GM21786 (cell line): ENCODE results near the gene TRIM27.
"Not testable (repeated sequence)": the region's sequence is repeated elsewhere in the genome, so short reads cannot be mapped to it uniquely, and the experiment has no call there.

ENCODE experiments used
- ATAC-seq: cut with Tn5 transposase; IDR thresholded peaks from one replicate; pipeline ENCODE4 v1.9.1; 2021; ENCODE audit not compliant: unreplicated experiment

Gene TRIM27

DNA sequence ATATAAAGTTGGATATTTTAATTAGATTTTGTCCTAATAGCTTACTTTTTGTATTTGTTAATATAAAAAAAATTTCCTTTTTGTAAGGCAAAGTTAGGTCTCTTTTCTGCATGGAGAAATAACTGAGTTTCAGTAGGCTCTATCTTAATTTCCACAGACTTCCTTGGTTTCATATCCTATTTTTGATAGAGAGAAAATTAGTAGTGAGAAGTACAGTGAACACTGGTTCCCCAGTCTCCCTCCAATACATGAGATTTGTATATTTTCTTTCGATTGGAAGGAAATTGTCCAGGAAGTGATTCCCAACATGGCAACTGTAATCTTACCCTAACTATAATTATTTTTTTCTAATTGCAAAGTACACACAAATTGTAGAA, 26.4 kb downstream of the TRIM27 start:
- no peak for ATAC-seq

GRCh38 chr6:28896505-28897368, 27.0 kb downstream of the TRIM27 start:
- no peak for ATAC-seq

DNA sequence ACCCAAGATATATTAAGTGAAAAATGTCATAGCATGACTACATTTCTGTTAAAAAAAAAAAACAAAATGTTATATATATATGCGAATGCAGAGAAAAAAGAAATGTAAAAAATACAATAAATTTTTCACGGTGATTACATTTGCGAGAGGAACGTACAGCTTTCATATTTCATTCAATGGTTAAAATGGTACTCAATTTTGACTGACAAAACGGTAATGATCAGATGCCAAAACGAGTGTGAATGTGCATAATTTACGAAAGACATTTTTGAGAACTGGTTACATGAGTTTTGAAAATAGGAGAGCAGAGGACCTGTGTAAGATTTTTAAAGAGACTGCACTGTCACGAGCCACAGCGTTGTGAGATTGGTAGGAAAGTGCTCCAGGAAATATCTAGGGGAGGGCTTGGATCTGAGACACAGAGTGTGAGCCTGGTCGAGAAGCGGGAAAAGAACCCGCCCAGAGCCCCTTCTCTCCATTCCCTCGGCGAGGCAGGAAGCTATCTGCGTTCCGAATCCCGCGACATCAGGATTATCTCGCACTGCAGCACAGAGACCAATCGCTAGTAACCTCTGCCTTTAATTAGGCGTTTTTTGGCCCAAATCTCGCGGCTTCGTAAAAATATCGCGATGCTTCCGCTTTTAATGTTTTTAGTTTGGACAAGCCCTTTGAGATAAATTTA, 28.5 kb downstream of the TRIM27 start:
- ATAC-seq, result peak; percentile 78

GRCh38 chr6:28893172-28893799, 30.5 kb downstream of the TRIM27 start:
- no peak for ATAC-seq

DNA sequence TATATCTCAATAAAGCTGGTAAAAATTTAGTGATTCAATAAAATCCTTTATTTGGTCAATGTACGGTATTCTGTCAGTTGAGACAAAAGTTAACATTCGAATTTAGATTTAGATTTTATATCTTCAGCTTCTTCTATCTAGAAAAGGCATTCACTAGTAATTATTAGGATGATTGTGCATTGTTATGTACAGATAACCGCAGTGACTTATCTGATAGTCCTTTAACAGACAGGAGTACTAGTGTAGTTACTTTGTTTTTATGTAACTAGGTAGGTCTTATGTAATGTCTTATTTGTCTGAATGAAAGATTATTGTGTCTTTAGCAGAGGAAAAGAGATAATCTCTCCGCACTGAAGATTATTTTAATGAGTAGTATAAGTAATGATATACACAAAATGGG, 31.3 kb downstream of the TRIM27 start:
- no peak for ATAC-seq

GRCh38 chr6:28887796-28888496, 35.8 kb downstream of the TRIM27 start:
- ATAC-seq, result no peak

- no peak for ATAC-seq
These were observed 37.7 kb downstream of the TRIM27 start for GRCh38 chr6:28886079-28886439.

DNA sequence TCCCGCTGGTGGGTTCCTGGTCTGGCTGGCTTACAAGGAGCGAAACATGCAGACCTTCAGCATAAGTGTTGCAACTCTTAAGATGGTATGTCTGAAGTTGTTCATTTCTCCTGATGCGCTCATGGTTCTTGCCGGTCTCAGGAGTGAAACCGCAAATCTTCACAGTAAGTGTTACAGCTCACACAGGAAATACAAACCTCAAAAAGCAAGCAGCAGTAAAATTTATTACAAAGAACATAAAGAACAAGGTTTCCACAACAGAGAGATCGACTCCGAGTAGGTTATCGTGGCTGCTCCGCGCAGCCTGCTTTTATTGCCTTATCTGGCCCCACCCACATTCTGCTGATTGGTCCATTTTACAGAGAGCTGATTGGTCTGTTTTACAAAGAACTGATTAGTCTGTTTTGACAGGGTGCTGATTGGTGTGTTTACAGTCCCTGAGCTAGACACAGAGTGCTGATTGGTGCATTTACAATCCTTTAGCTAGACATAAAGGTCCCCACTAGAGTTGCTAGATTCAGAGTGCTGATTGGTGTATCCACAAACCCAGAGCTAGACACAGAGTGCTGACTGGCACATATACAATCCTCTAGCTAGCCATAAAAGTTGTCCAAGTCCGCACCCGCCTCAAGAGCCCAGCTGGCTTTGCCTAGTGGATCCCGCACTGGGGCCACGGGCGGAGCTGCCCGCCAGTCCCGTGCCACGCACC, 39.2 kb downstream of the TRIM27 start:
- ATAC-seq, result no peak

GRCh38 chr6:28880894-28881780, 42.6 kb downstream of the TRIM27 start:
- ATAC-seq, result no peak

DNA sequence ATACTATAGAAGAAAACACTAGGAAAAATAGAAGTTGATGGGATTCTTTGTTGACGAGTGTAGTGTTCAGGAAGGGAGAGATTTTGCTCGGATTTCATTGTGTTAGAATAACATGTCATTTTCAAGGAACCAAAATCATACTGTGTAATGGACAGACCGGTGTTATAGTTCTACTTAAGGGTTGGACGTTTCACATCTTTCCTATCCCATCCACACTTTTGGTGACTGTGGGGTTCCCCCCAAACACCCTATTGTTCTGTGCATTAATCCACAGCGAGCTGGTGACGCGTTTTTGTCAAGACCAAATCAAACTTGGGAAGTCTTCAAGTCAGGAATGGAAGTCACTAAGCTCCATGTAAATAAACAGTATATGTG, 43.3 kb downstream of the TRIM27 start:
- ATAC-seq, result no peak

DNA sequence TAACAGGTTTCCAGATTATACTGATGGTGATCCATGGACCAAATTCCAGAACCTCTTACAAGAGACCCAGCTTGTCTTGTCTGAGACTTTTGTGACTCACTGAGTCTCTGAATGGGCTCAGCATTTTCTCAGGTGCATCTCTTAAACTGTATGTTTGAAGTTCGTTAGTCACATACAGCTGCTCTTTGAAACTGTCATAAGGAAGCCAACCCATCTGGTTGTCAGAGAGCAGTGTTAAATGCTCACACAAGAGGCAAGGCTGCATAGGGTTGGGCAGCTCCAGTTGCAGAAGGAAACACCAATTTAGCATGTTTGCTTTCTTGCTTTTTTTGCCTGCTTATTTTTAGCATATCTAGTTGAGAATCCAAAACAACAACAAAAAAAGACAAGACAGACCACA, 47.1 kb downstream of the TRIM27 start:
- ATAC-seq, result no peak

- ATAC-seq, result no peak
These were observed 48.5 kb downstream of the TRIM27 start for GRCh38 chr6:28875191-28875747.

DNA sequence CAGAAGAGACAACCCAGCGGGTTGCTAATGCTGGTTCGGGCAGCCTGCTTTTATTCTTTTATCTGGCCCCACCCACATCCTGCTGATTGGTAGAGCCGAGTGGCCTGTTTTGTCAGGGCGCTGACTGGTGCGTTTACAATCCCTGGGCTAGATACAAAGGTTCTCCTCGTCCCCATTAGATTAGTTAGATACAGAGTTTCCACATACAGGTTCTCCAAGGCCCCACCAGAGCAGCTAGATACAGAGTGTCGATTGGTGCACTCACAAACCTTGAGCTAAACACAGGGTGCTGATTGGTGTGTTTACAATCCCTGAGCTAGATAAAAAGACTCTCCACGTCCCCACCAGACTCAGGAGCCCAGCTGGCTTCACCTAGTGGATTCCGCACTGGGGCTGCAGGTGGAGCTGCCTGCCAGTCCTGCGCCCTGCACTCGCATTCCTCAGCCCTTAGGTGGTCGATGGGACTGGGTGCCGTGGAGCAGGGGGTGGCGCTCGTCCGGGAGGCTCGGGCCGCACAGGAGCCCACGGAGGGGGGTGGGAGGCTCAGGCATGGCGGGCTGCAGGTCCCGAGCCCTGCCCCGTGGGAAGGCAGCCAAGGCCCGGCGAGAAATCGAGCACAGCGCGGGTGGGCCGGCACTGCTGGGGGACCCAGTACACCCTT, 51.5 kb downstream of the TRIM27 start:
- ATAC-seq, result not testable (repeated sequence)

DNA sequence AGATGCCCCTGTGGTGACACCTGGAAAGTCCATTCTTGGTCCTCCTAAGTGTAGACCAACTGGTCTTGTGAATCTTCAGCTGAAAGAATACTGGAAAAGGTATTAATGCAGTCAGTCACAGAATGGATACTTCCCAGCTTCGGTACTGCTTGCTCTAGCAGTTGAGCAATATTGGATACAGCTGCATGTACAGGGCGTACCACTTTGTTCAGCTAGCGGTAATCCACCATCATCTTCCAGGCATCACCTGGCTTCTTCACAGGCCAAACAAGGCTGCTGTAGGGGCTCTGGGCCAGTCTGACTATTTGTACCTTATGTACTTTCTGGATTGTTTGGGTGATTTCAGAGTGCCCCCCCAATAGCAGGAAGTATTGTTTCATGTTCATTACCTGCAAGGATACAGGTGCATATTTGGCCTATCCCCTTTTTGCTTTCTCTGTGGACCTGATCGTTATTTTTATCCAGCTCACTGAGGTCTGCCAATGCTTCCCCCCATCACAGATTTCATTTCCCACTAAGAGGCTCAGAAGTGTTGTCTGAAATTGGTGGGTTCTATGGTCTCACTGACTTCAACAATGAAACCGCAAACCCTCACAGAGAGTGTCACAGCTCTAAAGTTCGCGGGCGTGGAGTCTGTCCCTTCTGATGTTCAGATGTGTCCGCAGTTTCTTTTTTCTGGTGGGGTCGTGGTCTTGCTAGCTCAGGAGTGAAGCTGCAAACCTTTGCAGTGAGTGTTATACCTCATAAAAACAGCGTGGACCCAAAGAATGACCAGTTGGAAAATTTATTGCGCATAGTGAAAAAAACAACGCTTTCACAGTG, 52.2 kb downstream of the TRIM27 start:
- no peak for ATAC-seq

DNA sequence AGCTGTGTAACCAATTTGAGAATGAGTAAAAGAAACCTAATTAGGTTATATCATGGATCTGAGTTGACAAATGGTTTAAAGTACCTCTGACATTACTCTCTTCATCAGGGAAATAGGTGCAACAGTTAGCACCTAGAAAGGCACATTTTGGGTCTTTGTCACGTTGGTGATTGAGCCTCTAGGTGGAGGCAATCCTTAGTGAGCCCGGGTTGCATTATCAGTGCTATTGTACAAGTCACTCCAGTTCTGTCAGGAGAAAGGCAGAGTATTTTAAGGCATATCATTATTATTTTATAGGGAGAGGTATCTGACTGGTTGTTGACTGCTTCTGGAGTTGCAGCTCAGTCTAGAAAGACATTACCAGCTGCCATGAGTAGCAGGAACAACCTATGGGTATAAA, 54.9 kb downstream of the TRIM27 start:
- ATAC-seq, result no peak

GRCh38 chr6:28867086-28867409, 56.7 kb downstream of the TRIM27 start:
- peak; percentile 7 for ATAC-seq

- ATAC-seq, result peak; percentile 41
These were observed 57.3 kb downstream of the TRIM27 start for GRCh38 chr6:28866205-28867085.
